ENCODE measurements around the gene ADK.
"Not testable (repeated sequence)": the region's sequence is repeated elsewhere in the genome, so short reads cannot be mapped to it uniquely, and the experiment has no call there.

- TF ChIP-seq, protein P1, sequence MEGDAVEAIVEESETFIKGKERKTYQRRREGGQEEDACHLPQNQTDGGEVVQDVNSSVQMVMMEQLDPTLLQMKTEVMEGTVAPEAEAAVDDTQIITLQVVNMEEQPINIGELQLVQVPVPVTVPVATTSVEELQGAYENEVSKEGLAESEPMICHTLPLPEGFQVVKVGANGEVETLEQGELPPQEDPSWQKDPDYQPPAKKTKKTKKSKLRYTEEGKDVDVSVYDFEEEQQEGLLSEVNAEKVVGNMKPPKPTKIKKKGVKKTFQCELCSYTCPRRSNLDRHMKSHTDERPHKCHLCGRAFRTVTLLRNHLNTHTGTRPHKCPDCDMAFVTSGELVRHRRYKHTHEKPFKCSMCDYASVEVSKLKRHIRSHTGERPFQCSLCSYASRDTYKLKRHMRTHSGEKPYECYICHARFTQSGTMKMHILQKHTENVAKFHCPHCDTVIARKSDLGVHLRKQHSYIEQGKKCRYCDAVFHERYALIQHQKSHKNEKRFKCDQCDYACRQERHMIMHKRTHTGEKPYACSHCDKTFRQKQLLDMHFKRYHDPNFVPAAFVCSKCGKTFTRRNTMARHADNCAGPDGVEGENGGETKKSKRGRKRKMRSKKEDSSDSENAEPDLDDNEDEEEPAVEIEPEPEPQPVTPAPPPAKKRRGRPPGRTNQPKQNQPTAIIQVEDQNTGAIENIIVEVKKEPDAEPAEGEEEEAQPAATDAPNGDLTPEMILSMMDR (conservative IDR thresholded peaks at IDR 0.05) = not testable (repeated sequence)
- TF ChIP-seq EZH2 (IDR thresholded peaks at IDR 0.05; ENCODE audit: low read depth) = not testable (repeated sequence)
Measured at GRCh38 chr10:74496276-74496675, 345.3 kb downstream of the ADK start.
